Mesothelial cell of epicardium (in vitro differentiated cells): ENCODE data around the gene CTTN. TPM values are rescaled to one million over a fixed set of nuclear protein-coding genes. Genes with fewer than 3 reads are reported as not detected.

Source experiments
- DNase-seq, 2 experiments: peaks; one replicate each; pipeline ENCODE4 v3.0.0; 2021; ENCODE audit warnings: low spot score in 2 of 2; ENCODE audit not compliant: unreplicated experiment in 2 of 2
- H3K27ac Mint-ChIP-seq: 2 replicates; pipeline ENCODE4 v1.8.0; 2021; ENCODE audit warnings: mixed read lengths
- H3K27me3 Mint-ChIP-seq: 2 replicates; pipeline ENCODE4 v1.8.0; 2021; ENCODE audit warnings: low read depth, mixed read lengths
- H3K36me3 Mint-ChIP-seq: 2 replicates; pipeline ENCODE4 v1.8.0; 2021; ENCODE audit warnings: mixed read lengths
- H3K4me1 Mint-ChIP-seq: 2 replicates; pipeline ENCODE4 v1.8.0; 2021; ENCODE audit warnings: mixed read lengths
- H3K4me3 Mint-ChIP-seq: 2 replicates; pipeline ENCODE4 v1.8.0; 2021; ENCODE audit warnings: mild to moderate bottlenecking, moderate library complexity, mixed read lengths
- H3K9me3 Mint-ChIP-seq: 2 replicates; pipeline ENCODE4 v1.8.0; 2021; ENCODE audit warnings: mixed read lengths
- CTCF ChIP-seq: fragments of 200-600 bp; sonication (generic); IDR thresholded peaks from one replicate; pipeline ENCODE4 v1.5.0; 2021; ENCODE audit warnings: antibody characterized with exemption; ENCODE audit not compliant: unreplicated experiment
- total RNA-seq: library from RNA; stranded (reverse); gene quantifications from 3 replicates; pipeline ENCODE4 v1.2.1, GENCODE V29; 2021

CTTN gene
- total RNA-seq, 1 donor from 2014 or later, result 318 TPM

- no peaks in the 10 kb centered on the region for H3K36me3 Mint-ChIP-seq
- H3K27me3 Mint-ChIP-seq, result no peaks in the 10 kb centered on the region
Measured at GRCh38 chr11:70483917-70484316, 85.6 kb downstream of the CTTN start.

GRCh38 chr11:70485326-70486025 is 87.1 kb downstream of the CTTN start:
- TF ChIP-seq CTCF, result no peak
- no peaks in the 10 kb centered on the region for H3K9me3 Mint-ChIP-seq
- peaks cover 8% of the 10 kb centered on the region for H3K4me1 Mint-ChIP-seq
- no peak overlapping the region for H3K4me3 Mint-ChIP-seq
- H3K27ac Mint-ChIP-seq, result no peak overlapping the region
- H3K27me3 Mint-ChIP-seq, result no peaks in the 10 kb centered on the region
- DNase-seq, result no peak
- no peaks in the 10 kb centered on the region for H3K36me3 Mint-ChIP-seq

More at GRCh38 chr11:70483917-70484316, 85.6 kb downstream of the CTTN start:
- no peak overlapping the region for H3K27ac Mint-ChIP-seq
- TF ChIP-seq CTCF, result no peak
- no peak for DNase-seq
- H3K4me1 Mint-ChIP-seq, result peaks cover 8% of the 10 kb centered on the region
- no peaks in the 10 kb centered on the region for H3K9me3 Mint-ChIP-seq
- H3K4me3 Mint-ChIP-seq, result no peak overlapping the region

- Mint-ChIP-seq H3K4me3 (no peak overlapping the region), H3K36me3 (no peaks in the 10 kb centered on the region), H3K9me3 (peaks cover 2% of the 10 kb centered on the region), H3K4me1 (peaks cover 8% of the 10 kb centered on the region), H3K27me3 (no peaks in the 10 kb centered on the region), H3K27ac (no peak overlapping the region)
- no peak for TF ChIP-seq CTCF
- DNase-seq, result no peak
Measured at GRCh38 chr11:70486026-70486415, 87.7 kb downstream of the CTTN start.

Other genes with a start within 250 kb of the CTTN start
- 20.8 to 21.7 TPM (median 20.9 TPM) in 3 replicates for gene FADD, start 195.2 kb upstream of the CTTN start, total RNA-seq
- gene PPFIA1, start 127.8 kb upstream of the CTTN start, total RNA-seq, result 58.3 to 66.8 TPM (median 59.1 TPM) in 3 replicates